ENCODE results near the gene PRDM8. TPM values are rescaled to one million over a fixed set of nuclear protein-coding genes. Genes with fewer than 3 reads are reported as not detected.

PRDM8 gene
- total RNA-seq, 1 experiment from 2014 or later: 0.26 TPM

DNA sequence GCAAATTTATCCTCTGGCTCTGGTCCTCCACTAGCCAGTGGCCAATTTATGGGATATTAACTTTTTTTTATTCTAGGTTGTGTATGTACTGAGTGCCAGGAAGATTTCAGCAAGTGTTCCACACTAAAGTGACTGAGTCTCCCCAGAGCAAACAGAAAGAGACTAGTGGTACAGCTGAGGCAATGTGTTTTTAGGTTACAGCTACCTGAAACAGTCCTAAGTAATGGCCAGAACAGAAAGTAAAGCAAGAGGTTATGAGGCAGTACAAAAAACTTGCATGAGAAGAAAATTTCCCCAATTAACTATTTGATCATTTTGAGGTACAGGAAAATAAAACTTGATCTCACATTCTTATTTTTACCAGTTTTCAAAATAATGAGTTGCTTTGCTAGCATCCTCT, 31.2 kb downstream of the PRDM8 start:
- H3K27me3 ChIP-seq (ENCODE audit: insufficient read depth, low read depth): no peaks in the 10 kb centered on the region
- no TSS peak for BruUV-seq (replicated peaks)
- no peak for DNase-seq

DNA sequence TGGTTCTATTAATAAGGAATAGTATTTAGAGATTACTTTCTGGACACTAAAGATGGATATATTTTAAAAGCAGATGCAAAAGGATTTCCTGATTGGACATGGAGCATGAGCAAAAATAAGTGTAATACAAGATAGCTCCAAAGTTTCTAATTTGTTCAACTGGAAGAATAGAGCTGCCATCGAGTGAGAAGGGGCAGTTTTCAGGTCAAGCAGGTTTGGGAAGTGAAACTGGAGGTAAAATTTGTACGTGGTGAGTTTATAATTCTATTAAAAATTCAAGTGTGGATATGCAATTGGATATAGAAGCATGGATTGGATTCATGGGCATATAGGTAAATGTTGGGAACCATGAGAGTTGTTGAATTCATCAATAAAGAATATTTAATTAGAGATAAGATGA, 31.8 kb downstream of the PRDM8 start:
- Histone ChIP-seq H3K4me2 (no peak overlapping the region), H3K27ac (no peak overlapping the region), H3K9me2 (ENCODE audit: insufficient read depth) (no peaks in the 10 kb centered on the region), H3K27me3 (ENCODE audit: insufficient read depth, low read depth) (no peaks in the 10 kb centered on the region), H4K20me1 (ENCODE audit: insufficient read depth) (no peaks in the 10 kb centered on the region), H3F3A (ENCODE audit: insufficient read depth, low read depth) (no peaks in the 10 kb centered on the region), H2AFZ (no peak overlapping the region), H3K4me3 (no peak overlapping the region), H3K79me2 (ENCODE audit: low read depth) (no peaks in the 10 kb centered on the region), H3K36me3 (ENCODE audit: low read depth) (no peaks in the 10 kb centered on the region), H3K4me1 (replicated peaks; ENCODE audit: insufficient read depth) (no peaks in the 10 kb centered on the region), H3K9me3 (ENCODE audit: insufficient read depth, low read depth) (no peaks in the 10 kb centered on the region)
- CTCF ChIA-PET: no interaction called here
- no peak for TF ChIP-seq EZH2 (IDR thresholded peaks at IDR 0.05; ENCODE audit: low read depth)
- TF ChIP-seq, protein P1, sequence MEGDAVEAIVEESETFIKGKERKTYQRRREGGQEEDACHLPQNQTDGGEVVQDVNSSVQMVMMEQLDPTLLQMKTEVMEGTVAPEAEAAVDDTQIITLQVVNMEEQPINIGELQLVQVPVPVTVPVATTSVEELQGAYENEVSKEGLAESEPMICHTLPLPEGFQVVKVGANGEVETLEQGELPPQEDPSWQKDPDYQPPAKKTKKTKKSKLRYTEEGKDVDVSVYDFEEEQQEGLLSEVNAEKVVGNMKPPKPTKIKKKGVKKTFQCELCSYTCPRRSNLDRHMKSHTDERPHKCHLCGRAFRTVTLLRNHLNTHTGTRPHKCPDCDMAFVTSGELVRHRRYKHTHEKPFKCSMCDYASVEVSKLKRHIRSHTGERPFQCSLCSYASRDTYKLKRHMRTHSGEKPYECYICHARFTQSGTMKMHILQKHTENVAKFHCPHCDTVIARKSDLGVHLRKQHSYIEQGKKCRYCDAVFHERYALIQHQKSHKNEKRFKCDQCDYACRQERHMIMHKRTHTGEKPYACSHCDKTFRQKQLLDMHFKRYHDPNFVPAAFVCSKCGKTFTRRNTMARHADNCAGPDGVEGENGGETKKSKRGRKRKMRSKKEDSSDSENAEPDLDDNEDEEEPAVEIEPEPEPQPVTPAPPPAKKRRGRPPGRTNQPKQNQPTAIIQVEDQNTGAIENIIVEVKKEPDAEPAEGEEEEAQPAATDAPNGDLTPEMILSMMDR (conservative IDR thresholded peaks at IDR 0.05): no peak
- intact Hi-C loops (cut with micrococcal nuclease; ENCODE audit: unreplicated experiment): no loop called here
- no peak for DNase-seq
- POLR2A ChIA-PET (ENCODE audit: unreplicated experiment): no interaction called here
- no TSS peak for BruUV-seq (replicated peaks)

More for the DNA sequence above, 31.2 kb downstream of the PRDM8 start:
- no peak overlapping the region for H2AFZ ChIP-seq
- no peaks in the 10 kb centered on the region for H3K36me3 ChIP-seq (ENCODE audit: low read depth)
- H3K79me2 ChIP-seq (ENCODE audit: low read depth): no peaks in the 10 kb centered on the region
- intact Hi-C loops (cut with micrococcal nuclease; ENCODE audit: unreplicated experiment): no loop called here
- H3K9me3 ChIP-seq (ENCODE audit: insufficient read depth, low read depth): no peaks in the 10 kb centered on the region
- H3K27ac ChIP-seq: no peak overlapping the region
- no peaks in the 10 kb centered on the region for H3F3A ChIP-seq (ENCODE audit: insufficient read depth, low read depth)
- no peaks in the 10 kb centered on the region for H3K4me1 ChIP-seq (replicated peaks; ENCODE audit: insufficient read depth)
- TF ChIP-seq, protein P1 (conservative IDR thresholded peaks at IDR 0.05): no peak
- TF ChIP-seq EZH2 (IDR thresholded peaks at IDR 0.05; ENCODE audit: low read depth): no peak
- H3K4me3 ChIP-seq: no peak overlapping the region
- H3K9me2 ChIP-seq (ENCODE audit: insufficient read depth): no peaks in the 10 kb centered on the region
- H3K4me2 ChIP-seq: no peak overlapping the region
- POLR2A ChIA-PET (ENCODE audit: unreplicated experiment): no interaction called here
- H4K20me1 ChIP-seq (ENCODE audit: insufficient read depth): no peaks in the 10 kb centered on the region
- CTCF ChIA-PET: no interaction called here

DNA sequence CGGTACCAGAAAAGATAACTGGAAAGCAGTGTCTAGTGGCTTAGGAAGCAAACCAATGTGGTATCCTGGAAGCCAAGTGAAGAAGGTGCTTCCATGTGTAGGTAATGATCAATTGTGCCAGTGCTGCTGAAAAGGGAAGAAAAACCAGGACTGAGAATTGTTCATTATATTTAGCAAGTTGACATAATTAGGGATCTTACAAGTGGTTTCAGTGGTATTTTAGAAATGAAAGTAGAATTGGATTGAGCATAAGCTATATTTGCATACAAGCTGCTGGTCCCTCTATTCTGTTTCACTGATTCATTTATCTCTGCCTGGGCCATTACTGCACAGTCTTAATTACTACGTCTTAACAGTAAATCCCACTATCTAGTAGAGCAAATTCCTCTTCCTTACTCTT, 32.3 kb downstream of the PRDM8 start:
- Histone ChIP-seq H3K27ac (no peak overlapping the region), H3F3A (ENCODE audit: insufficient read depth, low read depth) (no peaks in the 10 kb centered on the region), H3K27me3 (ENCODE audit: insufficient read depth, low read depth) (no peaks in the 10 kb centered on the region), H3K9me2 (ENCODE audit: insufficient read depth) (no peaks in the 10 kb centered on the region), H4K20me1 (ENCODE audit: insufficient read depth) (no peaks in the 10 kb centered on the region), H3K4me2 (no peak overlapping the region), H3K79me2 (ENCODE audit: low read depth) (no peaks in the 10 kb centered on the region), H3K4me1 (replicated peaks; ENCODE audit: insufficient read depth) (no peaks in the 10 kb centered on the region), H3K36me3 (ENCODE audit: low read depth) (no peaks in the 10 kb centered on the region), H3K9me3 (ENCODE audit: insufficient read depth, low read depth) (no peaks in the 10 kb centered on the region), H3K4me3 (no peak overlapping the region), H2AFZ (no peak overlapping the region)
- intact Hi-C loops (cut with micrococcal nuclease; ENCODE audit: unreplicated experiment): no loop called here
- ChIA-PET CTCF (no interaction called here), POLR2A (ENCODE audit: unreplicated experiment) (no interaction called here)
- TF ChIP-seq, protein P1 (conservative IDR thresholded peaks at IDR 0.05): no peak
- no peak for TF ChIP-seq EZH2 (IDR thresholded peaks at IDR 0.05; ENCODE audit: low read depth)
- BruUV-seq (replicated peaks): no TSS peak
- no peak for DNase-seq
